ENCODE results near the gene NDRG4. TPM values are rescaled to one million over a fixed set of nuclear protein-coding genes. Genes with fewer than 3 reads are reported as not detected.

Gene NDRG4
- total and polyA plus RNA-seq, 9 donors: 1.6 to 10.5 (median 3.7) TPM

DNA sequence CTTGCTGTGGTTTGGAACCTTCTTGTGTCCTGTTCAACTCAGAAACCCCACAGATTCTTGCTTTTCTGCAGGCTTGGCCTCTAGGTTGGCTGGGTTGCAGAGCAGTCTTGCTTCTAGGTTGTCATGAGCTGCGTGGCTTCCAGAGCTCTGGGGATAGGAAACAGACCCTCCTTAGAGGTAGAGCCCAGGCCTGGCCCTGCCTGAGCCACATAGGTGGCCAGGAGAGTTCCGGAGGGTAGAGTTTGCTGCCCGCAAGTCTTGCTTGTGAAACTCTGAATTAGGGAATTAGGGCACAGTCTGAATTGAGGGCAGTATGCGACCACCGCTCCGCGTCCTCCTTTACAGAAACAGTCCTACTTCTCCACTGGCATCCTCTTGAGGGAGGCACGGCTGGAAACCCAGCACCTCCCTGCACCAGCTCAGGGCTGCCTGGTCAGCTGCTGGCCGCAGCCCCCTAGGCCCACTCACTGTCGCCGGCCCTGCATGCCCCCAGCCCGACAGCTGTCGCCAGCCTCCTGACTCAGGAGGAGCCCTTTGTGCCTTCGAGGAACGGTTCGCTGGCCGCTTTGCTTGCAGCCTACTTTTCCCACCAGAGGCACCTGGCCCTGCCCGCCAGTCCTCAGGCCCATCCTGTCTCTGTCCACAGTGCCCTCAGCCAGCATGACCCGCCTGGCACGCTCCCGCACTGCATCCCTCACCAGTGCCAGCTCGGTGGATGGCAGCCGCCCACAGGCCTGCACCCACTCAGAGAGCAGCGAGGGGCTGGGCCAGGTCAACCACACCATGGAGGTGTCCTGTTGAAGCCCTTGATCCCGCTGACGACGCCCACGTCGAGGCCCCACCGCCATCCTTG is 11.1 kb downstream of the NDRG4 start:
- Histone ChIP-seq H3K36me3 (no peaks in the 10 kb centered on the region), H3K4me1 (ENCODE audit: insufficient read depth) (no peaks in the 10 kb centered on the region), H3K9me3 (no peaks in the 10 kb centered on the region), H3K27ac (no peak overlapping the region), H3K4me3 (no peak overlapping the region), H3K27me3 (no peaks in the 10 kb centered on the region)
- no peak for TF ChIP-seq CTCF (IDR thresholded peaks at IDR 0.05)
- TF ChIP-seq EP300 (IDR thresholded peaks at IDR 0.05): no peak
- no peak for TF ChIP-seq POLR2A (IDR thresholded peaks at IDR 0.05)
- intact Hi-C loops (cut with DNase I): loop anchor here in 2 of 4 donors (10.0 kb wide), 2 partner anchors 114 to 124 kb away; partner anchors contain the start of gene CNOT1 (in 1 of the 2)
- peak in 3 of 5 donors; percentile 7 to 34 (median 16) for DNase-seq
- 85 to 89% (median 89%) methylated on average over 30 of the region's 30 CpGs for WGBS, 3 donors

GRCh38 chr16:58511933-58512815 is 12.2 kb downstream of the NDRG4 start:
- Histone ChIP-seq H3K4me1 (ENCODE audit: insufficient read depth) (peaks cover 3% of the 10 kb centered on the region), H3K27me3 (no peaks in the 10 kb centered on the region), H3K27ac (no peak overlapping the region), H3K4me3 (no peak overlapping the region), H3K9me3 (no peaks in the 10 kb centered on the region), H3K36me3 (no peaks in the 10 kb centered on the region)
- TF ChIP-seq EP300 (IDR thresholded peaks at IDR 0.05) (no peak), CTCF (IDR thresholded peaks at IDR 0.05) (peak; percentile 22 to 45 (median 37)), POLR2A (IDR thresholded peaks at IDR 0.05) (no peak)
- peak; percentile 45 to 75 (median 65) for DNase-seq
- intact Hi-C loops (cut with DNase I): loop anchor here in 2 of 4 donors (10.0 kb wide), 2 partner anchors 113 to 123 kb away; partner anchors contain the start of gene CNOT1 (in 1 of the 2)
- 57 to 60% (median 58%) methylated on average over 17 of the region's 17 CpGs for WGBS, 3 donors

DNA sequence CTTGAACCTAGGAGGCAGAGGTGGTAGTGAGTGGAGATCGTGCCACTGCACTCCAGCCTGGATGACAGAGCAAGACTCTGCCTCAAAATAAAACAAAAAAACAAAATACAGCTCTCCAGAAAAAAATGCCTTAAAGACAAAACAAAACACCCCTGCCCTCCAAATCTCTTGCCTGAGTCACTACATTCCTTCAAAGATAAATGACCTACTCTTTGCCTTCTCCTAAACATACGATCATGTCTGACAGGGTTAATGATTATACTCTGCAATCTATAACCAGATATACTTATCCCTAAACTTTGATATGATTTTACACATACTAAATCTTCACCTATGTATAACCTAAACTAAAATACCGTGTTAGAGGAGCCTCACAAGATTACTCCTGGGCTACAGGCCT is 13.9 kb downstream of the NDRG4 start:
- Histone ChIP-seq H3K4me3 (no peak overlapping the region), H3K9me3 (no peaks in the 10 kb centered on the region), H3K27ac (no peak overlapping the region), H3K4me1 (ENCODE audit: insufficient read depth) (peaks cover 3% of the 10 kb centered on the region), H3K27me3 (no peaks in the 10 kb centered on the region), H3K36me3 (no peaks in the 10 kb centered on the region)
- WGBS, 3 donors: 50 to 59% (median 59%) methylated on average over 3 of the region's 3 CpGs
- TF ChIP-seq POLR2A (IDR thresholded peaks at IDR 0.05) (no peak), EP300 (IDR thresholded peaks at IDR 0.05) (no peak), CTCF (IDR thresholded peaks at IDR 0.05) (no peak)
- DNase-seq: no peak
- intact Hi-C loops (cut with DNase I): loop anchor here in 2 of 4 donors (10.0 kb wide), 2 partner anchors 111 to 121 kb away; partner anchors contain the start of gene CNOT1 (in 1 of the 2)

All from ovary (tissue), 9 donors.